Measurements from ENCODE around the gene SUCO.

- no peak for TF ChIP-seq CTCF (IDR thresholded peaks at IDR 0.05)
- TF ChIP-seq USF2 (IDR thresholded peaks at IDR 0.05): no peak
- no peak for TF ChIP-seq EHF (CRISPR knock-in tag; IDR thresholded peaks at IDR 0.05)
Observed at GRCh38 chr1:172494166-172494565, 38.8 kb upstream of the SUCO start.

Measured in A549 (cell line).